CD4-positive, alpha-beta T cell treated with Interleukin-15 for 4 hours (primary cell): Measurements from ENCODE around the gene RIN2.
"Not testable (repeated sequence)": the region's sequence is repeated elsewhere in the genome, so short reads cannot be mapped to it uniquely, and the experiment has no call there.

Experiments used
- DNase-seq: peaks from one replicate; pipeline ENCODE4 v3.0.0-alpha.2; 2020; ENCODE audit warnings: low spot score

RIN2 gene

DNA sequence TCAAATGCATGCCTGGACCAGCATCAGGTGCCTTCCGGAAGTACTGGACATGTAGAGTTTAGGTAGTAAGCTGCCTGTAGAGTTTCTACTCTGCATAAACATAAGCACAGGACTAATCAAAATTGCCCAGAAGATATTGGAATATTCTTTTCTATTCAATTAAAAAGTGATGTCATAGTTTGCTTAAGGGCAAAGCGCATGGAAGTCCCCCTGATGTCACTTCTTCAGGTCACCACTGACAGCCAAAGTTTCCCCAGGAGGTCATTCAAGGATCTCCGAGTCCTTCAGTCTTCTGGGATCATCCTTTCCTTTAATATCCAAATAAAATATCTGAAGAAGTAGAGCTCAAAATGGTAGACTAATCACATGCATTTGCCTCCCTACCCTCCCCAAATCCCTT lies 17.5 kb upstream of the RIN2 start:
- DNase-seq: no peak

DNA sequence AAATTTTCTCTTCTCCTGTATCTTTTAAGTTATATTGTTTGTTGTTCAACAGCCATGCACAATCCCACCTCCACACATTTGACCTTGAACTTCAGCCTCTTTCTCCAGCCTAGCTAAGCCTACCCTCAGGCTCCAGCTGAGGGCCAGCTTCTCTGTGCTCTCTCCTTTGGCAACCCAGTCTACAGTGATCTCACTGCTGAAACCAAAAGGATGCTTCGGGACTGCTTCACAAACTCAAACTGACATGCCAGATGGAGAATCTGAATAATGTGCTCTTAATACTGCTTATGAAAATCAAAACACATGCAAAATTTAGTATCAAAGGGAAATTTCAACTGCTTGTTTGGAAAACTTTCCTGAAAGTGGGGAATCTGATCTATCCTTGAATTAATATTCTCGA lies 16.1 kb upstream of the RIN2 start:
- DNase-seq: no peak

DNA sequence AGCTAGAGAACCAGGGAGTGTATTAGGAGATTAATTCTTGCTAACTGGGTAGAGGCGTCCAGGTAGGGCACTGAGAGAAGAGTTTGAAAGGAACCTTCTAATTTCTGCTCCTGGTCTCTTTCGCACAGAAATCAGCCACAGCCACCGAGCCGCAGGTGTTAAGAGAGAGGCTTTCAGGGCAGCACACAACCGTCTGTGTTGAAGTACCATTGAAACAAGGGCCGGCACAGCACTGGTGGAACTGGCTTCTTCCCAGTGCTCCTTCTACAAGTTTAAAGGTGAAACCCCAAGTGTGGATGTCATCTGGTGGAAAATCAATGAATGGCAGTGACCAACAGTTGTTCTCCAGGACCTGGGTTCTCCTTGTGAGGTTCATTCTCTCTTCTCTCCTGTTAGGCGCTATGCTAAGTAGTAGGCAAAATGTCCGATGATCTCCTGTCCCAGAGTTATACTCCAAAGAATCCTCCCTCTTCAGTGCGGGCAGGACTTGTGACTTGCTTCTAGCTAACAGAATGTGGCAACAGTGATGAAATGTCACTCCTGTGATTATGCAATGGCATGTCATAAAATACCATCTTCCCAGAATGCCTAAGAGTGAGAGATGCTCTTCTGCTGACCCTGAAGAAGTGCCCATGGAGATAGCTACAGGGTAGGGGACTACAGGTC lies 15.0 kb upstream of the RIN2 start:
- no peak for DNase-seq

DNA sequence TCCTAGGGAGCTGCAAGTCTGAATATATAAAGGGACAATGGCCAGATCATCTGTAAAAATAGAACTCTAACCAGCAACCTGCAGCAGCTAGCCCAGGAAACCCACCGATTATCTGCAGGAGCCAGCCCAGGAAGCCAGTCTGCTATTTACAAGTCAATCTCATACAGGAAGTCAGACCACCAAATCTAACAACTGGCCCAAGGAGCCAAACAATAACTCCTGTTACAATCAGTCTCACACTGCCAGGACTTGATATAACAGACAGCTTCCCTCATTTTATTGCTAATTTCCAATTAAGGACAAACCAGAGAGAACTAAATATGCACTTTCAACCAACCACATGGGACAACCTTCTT lies 14.4 kb upstream of the RIN2 start:
- DNase-seq: no peak

DNA sequence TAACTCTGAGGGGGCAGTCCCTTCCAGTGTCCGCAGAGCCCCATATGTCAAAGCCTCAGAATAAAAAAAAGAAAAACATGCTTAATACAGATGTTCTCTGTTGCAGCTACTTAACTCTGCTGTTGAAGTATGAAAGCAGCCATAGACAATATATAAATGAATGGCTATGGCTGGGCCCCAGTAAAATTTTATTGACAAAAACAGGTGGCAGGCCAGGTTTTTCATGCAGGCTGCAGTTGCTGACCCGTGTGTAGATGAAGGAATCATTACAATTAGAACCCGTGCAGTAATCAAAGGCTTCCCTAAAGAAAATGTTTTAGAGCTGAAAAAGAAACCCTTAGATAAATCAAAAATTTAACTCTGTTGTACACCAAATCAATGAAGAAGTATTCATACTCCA lies 13.0 kb upstream of the RIN2 start:
- no peak for DNase-seq

DNA sequence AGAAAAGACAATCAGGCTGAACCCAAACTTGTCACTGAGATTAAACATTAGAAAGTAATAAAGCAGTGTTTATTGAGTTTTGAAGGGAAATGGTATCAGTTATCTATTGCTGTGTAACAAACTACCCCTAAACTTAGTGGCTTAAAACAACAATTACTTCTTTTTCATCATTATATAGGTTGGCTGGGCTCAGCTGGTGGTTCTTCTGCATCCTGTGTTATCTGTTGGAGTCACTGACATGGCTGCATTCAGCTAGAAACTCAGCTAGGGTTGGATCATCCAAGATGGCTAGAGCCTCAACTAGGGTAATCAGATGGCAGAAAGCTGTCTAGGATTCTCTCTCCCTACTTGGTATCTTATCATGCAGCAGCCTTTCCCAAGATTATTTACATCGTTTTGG lies 12.5 kb upstream of the RIN2 start:
- no peak for DNase-seq

DNA sequence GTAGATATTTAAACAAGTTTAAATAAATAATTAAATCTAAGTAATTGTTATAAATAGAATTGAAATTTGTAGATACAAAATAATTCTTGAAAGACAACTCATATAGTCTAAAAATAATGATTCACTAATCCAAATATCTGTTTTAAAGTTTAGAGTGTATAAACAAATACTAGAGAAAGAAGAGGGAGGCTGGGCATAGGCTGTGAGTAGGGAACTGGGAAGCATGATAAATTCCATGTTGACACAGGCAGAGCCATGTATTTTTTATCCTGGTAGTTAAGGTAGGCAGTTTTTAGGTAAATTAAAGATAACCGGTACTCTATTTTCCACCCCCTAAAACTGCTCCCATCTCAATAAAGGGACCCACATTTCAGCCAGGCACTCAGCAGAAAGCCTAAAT lies 11.7 kb upstream of the RIN2 start:
- no peak for DNase-seq

DNA sequence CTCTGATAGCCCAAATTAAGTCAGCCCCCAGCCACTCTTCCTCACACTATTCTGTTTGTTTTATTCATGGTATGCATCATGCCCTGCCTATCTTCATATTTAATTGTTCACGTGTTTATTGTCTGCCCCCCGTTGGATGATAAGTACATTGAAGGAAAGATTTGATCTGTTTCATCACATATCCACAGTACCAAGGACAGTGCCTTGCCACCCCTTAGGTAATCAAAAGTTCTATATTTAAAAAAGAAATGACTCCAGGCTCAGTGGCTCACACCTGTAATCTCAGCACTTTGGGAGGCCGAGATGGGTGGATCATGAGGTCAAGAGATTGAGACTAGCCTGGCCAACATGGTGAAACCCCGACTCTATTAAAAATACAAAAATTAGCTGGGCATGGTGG lies 10.2 kb upstream of the RIN2 start:
- DNase-seq: no peak

DNA sequence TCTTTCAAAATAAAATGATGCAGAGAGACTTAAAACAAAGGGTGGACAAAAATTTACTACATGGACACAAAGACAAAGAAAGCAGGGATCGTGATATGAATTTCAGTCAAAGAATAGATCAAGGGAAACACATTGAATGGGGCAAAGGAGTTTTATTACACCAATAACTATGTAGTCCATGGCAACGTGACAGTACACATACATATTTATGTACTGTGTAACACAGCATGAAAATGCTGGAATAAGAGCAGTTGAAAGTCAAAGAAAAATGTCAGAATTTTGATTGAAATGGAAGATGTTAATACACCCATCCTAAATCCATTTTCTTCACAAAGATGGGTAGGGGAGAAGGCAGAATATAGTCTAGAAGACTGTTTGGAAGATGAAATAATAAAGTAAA lies 9.4 kb upstream of the RIN2 start:
- DNase-seq: no peak

DNA sequence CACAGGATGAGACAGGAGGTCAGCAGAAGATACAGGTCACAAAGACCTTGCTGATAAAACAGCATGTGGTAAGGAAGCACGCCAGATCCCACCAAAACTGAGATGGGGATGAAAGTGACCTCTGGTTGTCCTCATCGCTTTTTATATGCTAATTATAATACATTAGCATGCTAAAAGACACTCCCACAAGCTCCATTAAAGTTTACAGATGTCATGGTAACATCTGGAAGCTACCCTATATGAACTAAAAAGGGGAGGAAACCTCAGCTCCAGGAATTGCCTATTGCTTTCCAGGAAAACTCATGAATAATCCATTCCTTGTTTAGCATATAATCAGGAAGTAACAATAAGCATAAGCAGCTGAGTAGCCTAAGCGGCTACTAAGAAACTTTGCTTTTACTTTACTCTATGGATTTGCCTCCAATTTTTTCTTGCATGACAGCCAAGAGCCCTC lies 8.4 kb upstream of the RIN2 start:
- DNase-seq: no peak

DNA sequence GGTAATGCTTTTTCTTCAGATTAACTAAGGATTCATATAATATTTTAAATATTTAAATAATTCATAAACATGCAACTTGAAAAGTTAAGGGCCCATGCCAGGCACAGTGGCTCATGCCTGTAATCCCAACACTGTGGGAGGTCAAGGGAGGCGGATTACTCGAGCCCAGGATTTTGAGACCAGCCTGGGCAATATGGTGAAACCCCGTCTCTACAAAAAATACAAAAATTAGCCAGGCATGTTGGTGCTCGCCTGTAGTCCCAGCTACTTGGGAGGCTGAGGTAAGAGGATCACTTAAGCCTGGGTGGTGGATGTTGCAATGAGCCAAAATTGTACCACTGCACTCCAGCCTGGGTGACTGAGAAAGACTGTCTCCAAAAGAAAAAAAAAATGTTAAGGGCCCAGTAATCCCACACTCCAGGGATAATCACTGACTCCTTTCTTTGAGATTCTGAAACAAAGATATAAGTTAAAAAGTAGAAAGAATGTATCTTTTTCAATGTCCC lies 7.9 kb upstream of the RIN2 start:
- DNase-seq: no peak

DNA sequence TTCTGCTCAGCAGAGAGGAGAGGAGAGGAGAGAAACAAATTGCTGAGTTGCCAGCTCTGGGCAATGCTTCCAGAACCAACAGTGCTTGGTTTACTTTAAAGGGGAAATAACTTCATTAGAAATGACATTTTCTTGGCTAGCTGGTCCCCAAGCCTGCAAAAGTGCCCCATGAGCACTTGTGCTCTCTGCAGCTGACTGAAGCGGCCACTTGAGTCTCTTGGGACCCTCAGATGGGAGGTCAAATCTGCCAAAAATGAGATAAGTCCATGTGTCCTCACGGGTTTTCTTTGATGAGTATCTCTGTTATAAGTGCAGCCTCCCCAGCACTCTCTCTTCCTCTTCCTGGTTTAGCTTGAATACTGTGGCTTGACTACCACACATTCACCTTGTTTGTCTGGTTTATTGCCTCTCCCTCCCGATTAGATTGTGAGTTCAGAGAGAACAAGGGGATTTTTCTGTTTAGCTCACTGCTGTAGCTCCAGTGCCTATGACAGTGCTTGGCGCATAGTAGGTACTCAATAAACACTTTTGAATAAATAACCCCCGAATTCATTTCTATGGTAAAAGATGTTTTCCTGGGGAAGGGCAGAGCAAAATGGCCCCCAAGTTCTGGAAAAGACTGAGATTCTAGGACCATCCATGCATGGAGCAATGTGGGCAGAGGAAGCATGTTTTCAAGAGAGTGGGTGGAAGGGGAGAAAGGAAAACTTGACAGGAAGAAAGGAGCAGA lies 7.0 kb upstream of the RIN2 start:
- DNase-seq: no peak

DNA sequence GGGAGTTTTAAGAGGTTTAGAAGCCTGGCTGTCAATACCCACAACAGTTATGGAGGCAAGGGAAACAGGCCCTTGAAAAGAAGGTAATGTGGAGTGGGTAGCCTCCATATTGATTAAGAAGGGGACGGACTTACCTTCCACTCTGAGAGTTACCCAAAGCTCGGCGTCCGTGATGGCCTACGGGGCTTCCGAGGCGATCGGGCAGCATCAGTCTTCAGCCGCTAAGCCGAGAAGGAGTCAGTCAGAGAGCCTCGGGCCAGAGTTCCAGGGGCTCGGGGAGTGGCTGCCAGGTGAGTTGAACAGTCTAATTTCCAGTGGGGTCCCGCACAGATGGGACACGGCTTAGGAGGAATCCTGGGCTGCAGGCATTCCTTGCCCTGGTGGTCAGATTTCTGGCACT lies 3.9 kb upstream of the RIN2 start:
- not testable (repeated sequence) for DNase-seq

DNA sequence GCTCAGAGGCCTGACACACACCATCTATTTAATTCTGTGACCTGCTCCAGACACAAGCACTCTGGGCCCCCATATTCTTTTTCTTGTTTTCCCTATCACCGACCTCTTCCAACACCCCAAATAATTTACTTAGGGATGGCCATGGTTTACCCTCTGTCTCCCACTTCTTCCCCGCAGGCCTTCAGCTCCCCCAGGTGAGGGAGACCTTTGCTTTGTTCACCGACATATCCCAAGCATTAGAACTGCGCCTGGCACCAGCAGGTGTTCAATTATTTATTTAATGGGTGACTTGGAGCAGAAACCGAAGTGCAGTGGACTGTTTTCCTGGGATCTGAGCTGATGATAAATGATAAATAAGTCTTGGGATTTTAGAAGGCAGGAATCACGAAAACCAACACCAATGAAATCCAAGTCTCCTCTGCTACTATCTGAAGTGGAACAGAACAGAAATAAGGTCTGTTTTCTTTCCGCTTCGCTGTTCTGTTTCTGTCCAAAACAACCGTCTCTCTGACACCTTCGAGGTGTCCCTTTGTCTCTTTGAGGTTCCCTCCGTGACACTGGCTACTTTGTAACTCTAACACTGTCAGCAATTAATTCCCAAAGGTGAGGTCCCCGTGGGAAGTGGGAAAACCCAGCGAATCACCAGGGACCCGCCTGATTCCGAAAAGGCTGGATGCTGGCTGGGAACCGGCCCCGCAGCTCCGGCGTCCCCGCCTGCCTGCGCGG lies 1.1 kb upstream of the RIN2 start:
- no peak for DNase-seq

DNA sequence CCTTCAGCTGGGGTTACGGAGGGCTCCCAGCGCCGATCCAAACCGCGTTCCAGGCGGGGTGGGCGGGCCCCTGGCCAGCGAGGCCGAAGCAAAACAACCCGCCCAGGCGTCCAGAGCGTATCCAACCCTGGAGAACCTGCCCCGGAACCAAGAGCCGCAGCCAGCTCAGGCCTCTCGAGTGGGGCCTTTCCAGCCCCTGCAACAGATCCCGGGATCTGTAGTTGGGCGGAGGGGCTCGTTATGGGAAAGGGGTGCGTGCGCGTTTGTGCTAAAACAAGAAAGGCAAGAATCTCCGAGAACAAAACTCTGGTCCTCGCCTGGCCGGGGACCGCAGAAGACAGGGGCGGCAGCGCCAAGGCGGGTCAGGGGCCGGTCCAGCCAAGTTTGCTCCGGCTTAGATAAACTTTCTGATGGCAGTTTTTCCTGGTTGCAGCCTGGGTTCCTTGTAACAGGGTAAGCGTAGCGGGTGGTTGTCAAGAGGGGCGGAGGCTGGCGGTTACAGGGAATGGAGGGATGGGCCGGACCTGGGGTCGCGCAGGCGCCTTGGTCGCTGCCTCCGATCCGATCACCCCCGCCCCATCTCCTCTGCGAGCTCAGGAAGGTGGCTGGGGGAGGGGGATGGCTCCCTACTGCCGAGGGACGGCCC lies 448 bp upstream of the RIN2 start:
- no peak for DNase-seq

DNA sequence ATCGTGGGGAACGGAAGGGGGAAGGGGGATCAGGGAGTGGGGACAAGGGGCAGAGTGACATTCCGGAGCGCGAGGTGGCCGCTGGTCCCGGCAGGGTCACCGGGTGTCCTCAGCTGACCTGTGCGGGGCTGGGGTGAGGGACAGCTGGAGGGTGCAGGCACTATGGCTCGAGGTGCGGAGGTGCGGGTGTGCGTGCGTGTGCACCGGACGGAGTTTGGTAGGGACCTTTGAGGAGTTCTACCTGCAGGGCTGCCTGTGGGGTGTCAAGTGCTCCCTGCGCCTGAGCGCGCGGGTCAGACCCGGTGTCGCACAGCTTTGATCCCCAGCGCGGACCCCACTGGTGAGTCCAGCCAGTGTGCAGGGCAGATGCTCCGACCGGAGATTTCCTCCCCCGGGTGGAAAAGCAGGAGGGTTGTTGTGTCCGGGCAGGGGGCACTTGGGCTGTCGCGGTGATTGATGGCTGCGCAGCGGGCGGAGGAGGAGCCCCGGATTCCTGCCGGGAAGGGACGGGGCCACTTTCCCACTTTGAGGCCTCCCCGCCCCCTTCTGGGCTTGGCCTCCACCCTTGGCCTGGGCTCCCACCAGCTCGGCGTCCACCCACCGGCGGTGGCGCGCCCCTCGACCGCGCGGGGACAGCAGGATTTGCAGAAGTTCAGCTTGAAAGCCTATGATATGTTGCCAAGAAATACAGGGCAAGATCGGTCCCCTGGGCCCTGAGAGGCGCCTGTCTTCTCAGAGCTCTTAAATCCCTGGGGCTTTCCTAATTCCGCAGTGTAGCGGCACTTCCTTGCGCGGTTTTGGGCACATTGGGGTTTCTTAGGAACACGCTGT lies 658 bp downstream of the RIN2 start:
- DNase-seq: no peak

DNA sequence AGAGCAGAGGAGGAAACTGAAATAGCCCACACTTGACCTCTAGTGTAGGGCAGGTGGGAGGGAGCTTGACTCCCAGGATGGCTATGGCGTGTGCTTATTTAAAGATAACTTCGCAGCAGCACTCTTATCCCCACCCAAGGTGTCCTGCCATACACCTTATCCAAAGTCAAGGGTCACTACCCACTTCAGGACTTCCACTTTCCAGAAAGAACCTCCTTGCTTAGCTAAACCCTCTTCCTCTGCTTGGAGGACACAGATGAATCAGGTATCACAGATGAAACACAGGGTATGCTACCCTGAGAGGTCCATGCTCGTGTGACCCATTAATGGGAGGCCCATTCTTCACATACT lies 2.3 kb downstream of the RIN2 start:
- no peak for DNase-seq

DNA sequence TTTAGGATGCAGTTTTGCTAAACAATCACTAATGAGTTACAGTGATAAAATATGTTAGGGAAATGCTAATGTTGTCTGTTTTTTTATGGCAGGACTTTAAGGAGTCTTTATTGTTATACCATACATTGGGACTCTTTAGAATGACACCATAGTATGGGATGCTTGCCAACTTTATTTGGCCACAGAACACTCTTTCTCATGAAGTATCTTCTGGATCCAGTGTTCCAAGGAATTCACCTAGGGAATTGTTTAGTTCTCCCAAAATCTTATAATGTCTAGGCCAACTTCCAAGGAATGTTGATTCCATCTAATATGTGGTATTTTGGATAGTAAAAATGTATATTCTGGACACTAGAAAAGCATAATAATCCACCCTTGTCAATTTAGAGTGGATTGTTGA lies 3.3 kb downstream of the RIN2 start:
- no peak for DNase-seq

DNA sequence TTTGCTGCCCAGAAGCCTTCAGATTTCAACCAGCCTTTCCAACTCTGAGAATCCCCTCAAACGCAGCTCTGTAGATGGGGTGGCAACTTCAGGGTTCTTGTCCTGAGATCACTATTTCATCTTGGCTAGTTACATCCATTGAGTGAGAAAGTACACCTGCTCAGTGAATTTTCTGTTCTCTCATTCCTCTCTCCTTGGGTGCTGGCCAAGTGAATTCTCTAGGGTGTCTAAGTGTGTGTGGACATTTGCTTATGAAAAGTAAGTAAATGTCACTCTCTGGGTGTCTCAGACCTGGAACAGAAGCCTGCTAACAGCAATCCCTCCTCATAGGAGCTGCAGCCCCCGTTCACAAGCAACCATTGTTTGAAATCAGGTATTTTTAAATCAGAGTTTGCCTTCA lies 3.8 kb downstream of the RIN2 start:
- no peak for DNase-seq

DNA sequence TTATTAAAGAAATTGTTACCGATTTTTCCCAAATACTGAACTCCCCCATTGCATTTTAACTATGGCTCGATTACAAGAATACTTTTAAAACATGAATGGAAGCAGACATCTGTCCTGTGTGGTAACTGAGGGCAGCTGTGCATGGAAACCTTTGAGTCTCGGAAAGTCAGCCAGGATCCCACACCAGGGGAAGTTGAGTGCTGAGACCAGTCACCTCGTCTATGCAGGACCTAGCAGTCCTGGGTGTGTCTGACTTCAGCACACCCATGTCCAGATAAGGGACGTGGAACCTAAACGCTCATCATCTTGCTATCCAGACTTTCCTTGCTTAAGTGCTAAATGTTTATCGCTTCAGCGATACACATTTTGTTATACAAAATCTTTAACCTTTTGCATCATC lies 6.1 kb downstream of the RIN2 start:
- no peak for DNase-seq

DNA sequence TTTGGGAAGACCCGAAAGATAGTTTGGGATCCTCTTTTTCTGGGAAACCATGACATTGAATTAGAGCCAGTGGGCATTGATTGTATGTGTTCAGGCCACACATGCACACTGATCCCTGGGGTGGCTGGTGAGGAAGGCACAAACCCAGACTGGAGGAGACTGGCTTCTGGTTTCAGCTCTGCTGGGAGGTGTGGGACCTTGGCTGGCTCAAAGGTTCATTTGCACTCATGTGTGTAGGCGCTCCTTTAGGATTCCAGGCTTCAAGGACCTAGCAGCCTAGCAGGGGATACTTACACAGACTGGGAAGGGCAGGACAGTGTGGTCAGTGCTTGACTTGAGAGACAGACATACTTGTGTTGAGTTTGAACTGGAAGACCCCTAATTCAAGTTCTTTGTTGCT lies 7.2 kb downstream of the RIN2 start:
- no peak for DNase-seq

DNA sequence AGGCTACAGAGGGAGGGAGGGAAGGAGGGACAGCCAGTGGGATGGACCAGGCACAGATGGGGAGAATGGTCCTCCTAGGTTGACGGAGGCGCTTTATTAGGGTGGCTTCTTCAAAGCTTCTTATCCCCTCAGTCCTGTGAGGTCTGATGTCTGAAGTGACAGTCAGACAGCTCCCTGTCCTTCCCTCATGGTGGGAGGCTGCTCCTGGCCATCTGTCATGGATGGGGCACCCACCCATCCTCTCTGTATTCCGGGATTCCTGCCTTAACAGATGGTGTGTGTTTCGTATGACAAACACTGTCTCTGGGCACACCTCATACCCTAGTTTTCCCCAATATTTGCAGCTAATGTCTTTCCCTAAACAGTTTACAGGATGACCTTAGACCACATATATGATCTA lies 7.9 kb downstream of the RIN2 start:
- DNase-seq: no peak
